Fibroblast of skin of scalp (primary cell): ENCODE measurements around the gene STK32B.
"Not testable (repeated sequence)": the region's sequence is repeated elsewhere in the genome, so short reads cannot be mapped to it uniquely, and the experiment has no call there.

Experiments used
- DNase-seq: peaks from one replicate; pipeline ENCODE4 v3.0.0-alpha.2; 2013

STK32B gene

GRCh38 chr4:5399790-5400421, 348.6 kb downstream of the STK32B start:
- peak; percentile 45 for DNase-seq

GRCh38 chr4:5403746-5404497, 352.6 kb downstream of the STK32B start:
- DNase-seq: no peak

DNA sequence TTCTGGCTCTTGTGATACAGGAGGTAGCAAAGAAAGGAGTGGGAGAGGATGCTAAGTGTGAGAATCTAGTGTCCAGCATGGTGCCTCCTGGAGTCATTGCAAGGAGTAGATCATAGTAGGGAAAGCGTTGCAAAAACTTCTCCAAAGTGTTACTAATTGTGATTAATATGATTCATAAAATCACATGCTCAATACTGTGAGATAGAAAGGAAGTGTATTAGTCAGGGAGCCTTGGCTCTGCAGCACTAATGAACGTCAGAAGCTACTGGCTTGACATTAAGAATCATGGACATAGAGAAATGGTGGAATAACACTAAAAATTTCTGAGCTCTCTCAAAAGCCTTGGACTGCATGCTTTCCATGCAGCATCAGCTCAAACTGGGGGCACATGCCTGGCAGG, 358.0 kb downstream of the STK32B start:
- DNase-seq: no peak

- DNase-seq: no peak
These were observed 358.8 kb downstream of the STK32B start for GRCh38 chr4:5409972-5410618.

DNA sequence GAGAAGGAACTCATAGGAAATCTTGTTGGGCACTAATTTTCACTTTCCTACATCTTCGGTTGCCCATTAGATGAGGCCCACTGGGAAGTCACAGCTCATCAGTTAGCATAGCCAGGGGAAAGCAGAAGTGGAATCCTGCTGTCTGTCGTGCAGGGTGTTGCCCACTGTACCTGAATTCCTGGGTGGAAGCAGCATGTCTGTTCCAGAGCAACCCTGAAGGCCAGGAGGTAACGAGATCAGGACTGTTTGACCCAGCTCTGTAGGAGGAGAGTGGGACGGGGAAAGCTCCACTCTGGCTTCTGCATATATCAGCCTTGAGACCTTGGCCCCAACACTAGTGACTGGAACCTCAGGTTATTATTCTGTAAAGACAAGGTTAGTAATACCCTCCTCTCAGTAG, 361.0 kb downstream of the STK32B start:
- DNase-seq: no peak

DNA sequence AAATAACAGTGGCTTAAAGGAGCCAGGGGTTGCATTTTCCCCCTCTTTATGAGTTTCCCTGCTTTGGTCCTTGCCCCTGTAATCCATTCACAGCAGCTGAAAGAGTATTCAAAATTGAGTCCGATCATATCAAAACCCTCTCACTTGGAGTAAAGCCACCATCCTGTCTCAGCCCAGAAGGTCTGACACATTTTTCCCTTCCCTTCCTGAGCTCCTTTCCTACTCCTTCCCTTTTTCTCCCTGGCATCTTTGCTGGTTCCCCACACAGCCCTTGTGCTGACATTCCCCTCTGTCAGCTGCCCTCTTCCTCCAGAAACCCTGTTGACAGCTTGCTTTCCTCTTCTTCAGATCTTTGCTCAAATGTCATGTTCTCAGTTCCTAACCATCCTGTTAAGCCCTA, 361.5 kb downstream of the STK32B start:
- no peak for DNase-seq

DNA sequence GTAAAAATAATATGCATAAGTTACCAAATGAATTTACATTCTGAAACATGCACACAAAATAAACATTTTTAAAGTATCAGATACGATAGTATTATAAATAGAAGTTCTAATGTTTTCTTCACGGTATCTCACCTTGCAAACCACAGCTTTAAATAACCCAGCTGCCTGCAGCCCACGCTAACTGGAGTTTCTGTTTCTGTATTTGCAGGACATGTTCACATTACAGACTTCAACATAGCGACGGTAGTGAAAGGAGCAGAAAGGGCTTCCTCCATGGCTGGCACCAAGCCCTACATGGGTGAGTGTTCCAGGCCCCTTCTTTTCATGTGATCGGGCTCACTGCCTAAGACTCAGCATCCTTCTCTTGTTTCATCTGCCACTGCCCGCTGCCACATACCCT, 365.4 kb downstream of the STK32B start:
- DNase-seq: no peak

DNA sequence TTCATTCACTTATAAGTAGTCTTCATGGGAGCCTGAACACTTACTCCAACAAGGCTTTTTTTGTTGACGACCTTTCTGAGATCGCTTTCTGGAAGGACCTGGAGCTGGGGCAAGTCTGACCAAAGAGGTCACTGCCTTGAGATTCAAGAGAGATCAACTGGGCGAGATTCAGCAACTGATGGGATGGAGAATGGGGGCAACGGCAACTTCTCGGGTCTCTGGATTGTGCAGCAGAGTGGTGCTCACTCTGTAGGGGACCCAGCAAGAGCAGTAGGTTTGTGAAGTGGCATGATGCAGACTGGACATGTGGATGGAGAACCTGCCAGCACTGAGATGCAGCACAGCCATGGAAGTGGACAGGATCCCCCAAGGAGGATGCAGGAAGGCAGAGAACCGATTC, 369.0 kb downstream of the STK32B start:
- no peak for DNase-seq

DNA sequence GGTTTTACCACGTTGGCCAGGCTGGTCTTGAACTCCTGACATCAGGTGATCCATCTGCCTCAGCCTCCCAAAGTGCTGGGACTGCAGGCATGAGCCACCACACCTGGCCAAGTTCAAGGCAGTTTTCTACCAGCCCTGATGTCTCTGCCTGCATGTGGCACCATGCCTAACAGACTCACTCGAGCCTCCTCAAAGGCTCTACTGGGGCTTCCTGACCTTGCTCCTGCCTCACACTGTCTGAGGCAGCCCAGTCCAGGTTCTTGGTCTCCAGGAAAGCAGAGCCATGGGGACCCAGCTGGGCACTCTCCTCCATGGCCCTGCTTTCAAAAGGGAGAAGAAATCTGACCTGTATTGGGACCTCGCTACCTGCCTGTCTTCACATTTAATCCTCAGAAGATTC, 370.1 kb downstream of the STK32B start:
- DNase-seq: no peak

- DNase-seq: no peak
These were observed 370.9 kb downstream of the STK32B start for GRCh38 chr4:5422195-5422594.

- no peak for DNase-seq
These were observed 372.4 kb downstream of the STK32B start for GRCh38 chr4:5423670-5424069.

- no peak for DNase-seq
These were observed 372.9 kb downstream of the STK32B start for GRCh38 chr4:5424211-5424610.

DNA sequence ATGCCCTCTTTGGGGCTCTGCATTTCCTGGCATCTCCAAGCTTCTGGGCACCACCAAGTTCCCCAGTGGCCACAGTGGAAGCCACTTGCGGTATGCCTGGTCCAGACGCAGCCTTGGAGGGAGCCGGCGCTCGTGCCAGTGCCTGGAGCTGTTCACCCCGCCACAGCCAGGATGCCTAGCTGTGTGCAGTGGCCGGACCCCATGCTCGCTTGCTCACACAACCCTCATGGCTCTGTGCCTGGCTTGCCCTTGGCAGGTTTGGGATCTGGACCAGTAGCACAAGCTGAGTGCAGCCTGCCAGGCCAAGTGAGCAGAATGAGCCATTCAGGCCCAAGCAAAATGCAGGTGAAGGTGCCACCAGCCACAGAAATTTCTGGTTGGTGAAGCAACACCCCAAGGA, 373.6 kb downstream of the STK32B start:
- no peak for DNase-seq

DNA sequence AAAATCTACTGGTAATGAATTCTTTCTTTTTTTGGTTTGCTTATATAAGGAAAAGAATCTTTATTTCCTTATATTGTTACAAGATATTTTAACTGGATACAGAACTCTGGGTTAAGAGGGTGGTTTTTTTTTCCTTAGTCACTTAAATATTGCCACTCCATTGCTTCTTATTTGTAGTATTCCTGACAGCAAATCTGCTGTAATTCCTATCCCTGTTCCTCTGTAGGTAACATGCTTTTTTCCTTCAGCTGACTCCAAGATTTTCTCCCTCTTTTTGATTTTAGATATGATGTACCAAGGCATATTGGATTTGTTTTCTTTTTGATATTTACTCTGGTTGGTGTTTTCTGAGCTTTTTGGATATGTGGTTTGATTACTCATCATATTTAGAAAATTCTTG, 378.5 kb downstream of the STK32B start:
- DNase-seq: no peak

GRCh38 chr4:5433196-5433595, 381.9 kb downstream of the STK32B start:
- DNase-seq: no peak

GRCh38 chr4:5435201-5435600, 383.9 kb downstream of the STK32B start:
- no peak for DNase-seq

DNA sequence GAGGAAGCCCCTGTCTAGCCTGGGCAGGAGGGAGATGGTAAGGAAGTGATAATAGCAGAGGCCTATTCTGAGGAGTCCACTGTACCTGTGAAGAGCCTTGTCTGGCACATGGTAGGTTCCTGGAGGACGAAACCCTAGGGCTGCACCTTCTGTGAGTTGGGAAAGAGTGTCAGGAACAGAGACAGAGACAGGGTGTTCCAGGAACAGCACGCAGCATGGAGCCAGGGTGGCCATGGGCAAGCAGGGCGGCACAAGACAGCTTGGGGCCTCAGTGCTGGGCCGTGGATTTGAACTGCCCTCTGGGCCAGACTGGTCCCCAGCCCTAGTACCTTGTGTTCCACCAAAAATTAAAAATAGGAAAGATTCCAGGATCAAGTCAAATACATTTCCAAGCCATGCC, 384.5 kb downstream of the STK32B start:
- DNase-seq: no peak

DNA sequence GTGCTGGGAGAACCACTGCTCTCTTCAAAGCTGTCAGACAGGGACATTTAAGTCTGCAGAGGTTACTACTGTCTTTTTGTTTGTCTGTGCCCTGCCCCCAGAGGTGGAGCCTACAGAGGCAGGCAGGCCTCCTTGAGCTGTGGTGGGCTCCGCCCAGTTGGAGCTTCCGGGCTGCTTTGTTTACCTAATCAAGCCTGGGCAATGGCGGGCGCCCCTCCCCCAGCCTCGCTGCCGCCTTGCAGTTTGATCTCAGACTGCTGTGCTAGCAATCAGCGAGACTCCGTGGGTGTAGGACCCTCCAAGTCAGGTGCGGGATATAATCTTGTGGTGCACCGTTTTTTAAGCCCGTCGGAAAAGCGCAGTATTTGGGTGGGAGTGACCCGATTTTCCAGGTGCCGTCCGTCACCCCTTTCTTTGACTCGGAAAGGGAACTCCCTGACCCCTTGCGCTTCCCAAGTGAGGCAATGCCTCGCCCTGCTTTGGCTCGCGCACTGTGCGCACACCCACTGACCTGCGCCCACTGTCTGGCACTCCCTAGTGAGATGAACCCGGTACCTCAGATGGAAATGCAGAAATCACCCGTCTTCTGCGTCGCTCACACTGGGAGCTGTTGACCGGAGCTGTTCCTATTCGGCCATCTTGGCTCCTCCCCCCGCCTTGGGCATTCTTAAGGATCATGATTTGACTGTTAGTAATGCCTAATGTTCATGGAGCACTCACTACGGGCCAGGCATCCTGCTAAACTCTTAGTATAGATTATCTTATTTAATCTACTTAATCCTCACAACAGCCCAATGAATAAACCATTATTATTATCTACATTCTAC, 392.9 kb downstream of the STK32B start:
- not testable (repeated sequence) for DNase-seq

DNA sequence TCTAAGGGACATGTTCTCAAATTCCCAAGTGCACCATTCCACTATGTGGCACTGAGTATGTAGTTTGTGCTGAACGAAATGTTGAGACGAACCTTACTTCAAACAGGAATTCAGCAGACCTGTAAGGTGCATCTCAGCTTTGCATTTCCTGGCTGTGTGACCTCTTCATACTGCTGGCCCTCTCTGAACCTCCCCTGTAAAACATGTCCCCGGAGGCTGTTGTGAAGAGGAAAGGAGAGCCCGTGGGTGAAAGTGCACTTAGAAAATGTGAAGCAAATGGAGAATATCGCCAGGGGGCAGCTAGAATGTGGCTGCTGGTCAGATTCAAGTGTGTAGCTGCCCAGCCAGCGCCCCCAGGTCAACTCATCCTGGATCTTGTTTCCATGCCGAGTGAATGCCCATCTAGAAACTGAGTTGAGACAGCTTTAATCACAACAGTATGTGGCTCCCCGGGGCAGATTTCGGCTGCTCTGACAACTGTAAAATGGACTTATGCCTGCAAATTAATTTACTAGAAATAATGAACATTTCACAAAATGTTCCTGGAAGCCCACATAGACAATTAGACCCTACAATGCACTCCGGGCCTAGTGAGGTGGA, 393.7 kb downstream of the STK32B start:
- no peak for DNase-seq

GRCh38 chr4:5446595-5447226, 395.4 kb downstream of the STK32B start:
- no peak for DNase-seq

- DNase-seq: no peak
These were observed 396.5 kb downstream of the STK32B start for GRCh38 chr4:5447755-5448154.

GRCh38 chr4:5448221-5448620, 396.9 kb downstream of the STK32B start:
- DNase-seq: no peak
